ENCODE measurements around the gene FOSB. TPM values are rescaled to one million over a fixed set of nuclear protein-coding genes. Genes with fewer than 3 reads are reported as not detected.

FOSB gene
- total RNA-seq, 5 donors from 2014 or later (not counting 1 experiment from before 2014, with no cell fraction given) = 6.7 to 1,173 (median 10.4) TPM

- WGBS (ENCODE audit: insufficient coverage) = 100% methylated on average over 4 of the region's 8 CpGs
- Histone ChIP-seq H3K36me3 (ENCODE audit: control insufficient read depth in 2 of 2, extremely low read depth in 1 of 2, insufficient read depth in 1 of 2, low read length in 1 of 2) (no peaks in the 10 kb centered on the region), H3K4me1 (ENCODE audit: control insufficient read depth in 1 of 2, extremely low read depth in 1 of 2, insufficient read depth in 2 of 2, low read length in 2 of 2) (peaks cover 15 to 46% of the 10 kb centered on the region in 2 experiments), H3K9me3 (no peaks in the 10 kb centered on the region), H3K4me3 (ENCODE audit: control insufficient read depth in 1 of 2, extremely low read depth in 1 of 2, low read length in 1 of 2) (no peak overlapping the region), H3K27me3 (replicated peaks in 1 of 2; ENCODE audit: control insufficient read depth in 2 of 2, extremely low read depth in 1 of 2, insufficient read depth in 2 of 2, low read length in 1 of 2) (peaks cover 0 to 2% of the 10 kb centered on the region in 2 experiments), H3K27ac (ENCODE audit: low read length) (no peak overlapping the region)
- Mint-ChIP-seq H3K4me1 (peaks cover 32 to 42% (median 34%) of the 10 kb centered on the region in 3 donors), H3K27me3 (no peaks in the 10 kb centered on the region), H3K27ac (peak overlapping the region in 1 of 2 donors; percentile 63), H3K9me3 (no peaks in the 10 kb centered on the region), H3K36me3 (peaks cover 5% of the 10 kb centered on the region), H3K4me3 (peak overlapping the region; percentile 4 to 19 (median 13))
- ChIA-PET CTCF (interaction anchor here in 1 of 2 donors (0.5 to 0.6 kb wide), 2 partner anchors 9 to 37 kb away, joined by 3 read pairs; no protein-coding TSS in a partner anchor), POLR2A (interaction anchor here in 1 of 2 donors (0.6 kb wide), 2 partner anchors 11 to 1723 kb away, joined by 3 read pairs; no protein-coding TSS in a partner anchor)
- DNase-seq = no peak
- ATAC-seq (replicated peaks in 1 of 4) = no peak
Observed at GRCh38 chr19:45500918-45501729, 33.3 kb downstream of the FOSB start.

DNA sequence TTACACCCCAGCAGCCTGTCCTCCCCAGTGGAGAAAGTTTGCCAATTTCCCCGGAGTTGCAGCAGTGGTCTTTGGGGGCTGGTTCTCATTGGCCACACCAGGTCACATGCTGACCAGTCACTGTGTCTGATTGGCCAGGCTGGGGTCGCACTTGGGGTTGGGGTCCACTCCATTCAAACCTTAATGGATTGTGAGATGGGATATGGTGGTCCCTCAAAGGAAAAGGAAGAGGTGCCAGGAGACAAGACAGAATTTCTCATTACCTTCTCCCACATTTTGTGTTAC lies 33.9 kb downstream of the FOSB start:
- no peak overlapping the region for H3K27ac Mint-ChIP-seq
- no CpG with 5 or more reads among the region's 2 CpGs for WGBS (ENCODE audit: insufficient coverage)
- Histone ChIP-seq H3K4me1 (ENCODE audit: control insufficient read depth in 1 of 2, extremely low read depth in 1 of 2, insufficient read depth in 2 of 2, low read length in 2 of 2) (peaks cover 11 to 44% of the 10 kb centered on the region in 2 experiments), H3K27me3 (replicated peaks in 1 of 2; ENCODE audit: control insufficient read depth in 2 of 2, extremely low read depth in 1 of 2, insufficient read depth in 2 of 2, low read length in 1 of 2) (no peaks in the 10 kb centered on the region), H3K27ac (ENCODE audit: low read length) (no peak overlapping the region), H3K4me3 (ENCODE audit: control insufficient read depth in 1 of 2, extremely low read depth in 1 of 2, low read length in 1 of 2) (no peak overlapping the region), H3K9me3 (no peaks in the 10 kb centered on the region), H3K36me3 (ENCODE audit: control insufficient read depth in 2 of 2, extremely low read depth in 1 of 2, insufficient read depth in 1 of 2, low read length in 1 of 2) (no peaks in the 10 kb centered on the region)
- no peak for DNase-seq
- no peak overlapping the region for H3K4me3 Mint-ChIP-seq
- H3K9me3 Mint-ChIP-seq = no peaks in the 10 kb centered on the region
- H3K27me3 Mint-ChIP-seq = no peaks in the 10 kb centered on the region
- ATAC-seq (replicated peaks in 1 of 4) = no peak
- H3K36me3 Mint-ChIP-seq = peaks cover 5% of the 10 kb centered on the region
- CTCF ChIA-PET = no interaction called here
- POLR2A ChIA-PET = interaction anchor here in 1 of 2 donors (0.6 kb wide), 2 partner anchors 12 to 1723 kb away, joined by 3 read pairs; no protein-coding TSS in a partner anchor
- peaks cover 34 to 44% (median 34%) of the 10 kb centered on the region in 3 donors for H3K4me1 Mint-ChIP-seq

GRCh38 chr19:45502111-45502510 lies 34.3 kb downstream of the FOSB start:
- ChIA-PET CTCF (no interaction called here), POLR2A (interaction anchor here in 1 of 2 donors (0.6 kb wide), 2 partner anchors 12 to 1722 kb away, joined by 3 read pairs; no protein-coding TSS in a partner anchor)
- H3K9me3 ChIP-seq = no peaks in the 10 kb centered on the region
- no peak overlapping the region for H3K4me3 ChIP-seq (ENCODE audit: control insufficient read depth in 1 of 2, extremely low read depth in 1 of 2, low read length in 1 of 2)
- H3K4me1 ChIP-seq (ENCODE audit: control insufficient read depth in 1 of 2, extremely low read depth in 1 of 2, insufficient read depth in 2 of 2, low read length in 2 of 2) = peaks cover 11 to 45% of the 10 kb centered on the region in 2 experiments
- no peak overlapping the region for H3K27ac ChIP-seq (ENCODE audit: low read length)
- Mint-ChIP-seq H3K4me3 (no peak overlapping the region), H3K4me1 (peaks cover 30 to 42% (median 32%) of the 10 kb centered on the region in 3 donors), H3K27ac (no peak overlapping the region), H3K27me3 (no peaks in the 10 kb centered on the region), H3K36me3 (peaks cover 5% of the 10 kb centered on the region), H3K9me3 (no peaks in the 10 kb centered on the region)
- no peaks in the 10 kb centered on the region for H3K36me3 ChIP-seq (ENCODE audit: control insufficient read depth in 2 of 2, extremely low read depth in 1 of 2, insufficient read depth in 1 of 2, low read length in 1 of 2)
- WGBS (ENCODE audit: insufficient coverage) = 40% methylated on average over 1 of the region's 5 CpGs
- H3K27me3 ChIP-seq (replicated peaks in 1 of 2; ENCODE audit: control insufficient read depth in 2 of 2, extremely low read depth in 1 of 2, insufficient read depth in 2 of 2, low read length in 1 of 2) = no peaks in the 10 kb centered on the region
- ATAC-seq (replicated peaks in 1 of 4) = no peak
- DNase-seq = no peak

DNA sequence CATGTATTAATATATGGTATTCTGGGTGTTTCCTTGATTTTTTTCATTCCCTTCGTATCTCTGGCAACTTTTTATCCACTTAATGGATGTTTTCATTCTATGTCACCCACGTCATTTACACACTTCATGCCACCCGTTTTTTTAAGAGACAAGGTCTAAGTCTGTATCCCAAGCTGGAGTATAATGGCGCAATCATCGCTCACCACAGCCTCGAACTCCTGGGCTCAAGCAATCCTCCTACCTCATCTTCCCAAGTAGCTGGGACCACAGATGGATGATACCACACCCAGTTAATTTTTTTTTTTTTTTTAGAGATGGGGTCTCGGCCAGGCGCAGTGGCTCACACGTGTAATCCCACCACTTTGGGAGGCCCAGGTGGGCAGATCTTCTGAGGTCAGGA lies 36.1 kb downstream of the FOSB start:
- Histone ChIP-seq H3K36me3 (ENCODE audit: control insufficient read depth in 2 of 2, extremely low read depth in 1 of 2, insufficient read depth in 1 of 2, low read length in 1 of 2) (no peaks in the 10 kb centered on the region), H3K4me1 (ENCODE audit: control insufficient read depth in 1 of 2, extremely low read depth in 1 of 2, insufficient read depth in 2 of 2, low read length in 2 of 2) (peaks cover 5 to 39% of the 10 kb centered on the region in 2 experiments), H3K4me3 (ENCODE audit: control insufficient read depth in 1 of 2, extremely low read depth in 1 of 2, low read length in 1 of 2) (no peak overlapping the region), H3K27me3 (replicated peaks in 1 of 2; ENCODE audit: control insufficient read depth in 2 of 2, extremely low read depth in 1 of 2, insufficient read depth in 2 of 2, low read length in 1 of 2) (no peaks in the 10 kb centered on the region), H3K27ac (ENCODE audit: low read length) (no peak overlapping the region), H3K9me3 (no peaks in the 10 kb centered on the region)
- Mint-ChIP-seq H3K27me3 (no peaks in the 10 kb centered on the region), H3K4me1 (peaks cover 20 to 31% (median 21%) of the 10 kb centered on the region in 3 donors), H3K36me3 (peaks cover 5% of the 10 kb centered on the region), H3K4me3 (no peak overlapping the region), H3K9me3 (no peaks in the 10 kb centered on the region), H3K27ac (no peak overlapping the region)
- ATAC-seq (replicated peaks in 1 of 4) (no peak), DNase-seq (no peak)
- POLR2A ChIA-PET = no interaction called here
- no CpG with 5 or more reads among the region's 9 CpGs for WGBS (ENCODE audit: insufficient coverage)
- CTCF ChIA-PET = no interaction called here

DNA sequence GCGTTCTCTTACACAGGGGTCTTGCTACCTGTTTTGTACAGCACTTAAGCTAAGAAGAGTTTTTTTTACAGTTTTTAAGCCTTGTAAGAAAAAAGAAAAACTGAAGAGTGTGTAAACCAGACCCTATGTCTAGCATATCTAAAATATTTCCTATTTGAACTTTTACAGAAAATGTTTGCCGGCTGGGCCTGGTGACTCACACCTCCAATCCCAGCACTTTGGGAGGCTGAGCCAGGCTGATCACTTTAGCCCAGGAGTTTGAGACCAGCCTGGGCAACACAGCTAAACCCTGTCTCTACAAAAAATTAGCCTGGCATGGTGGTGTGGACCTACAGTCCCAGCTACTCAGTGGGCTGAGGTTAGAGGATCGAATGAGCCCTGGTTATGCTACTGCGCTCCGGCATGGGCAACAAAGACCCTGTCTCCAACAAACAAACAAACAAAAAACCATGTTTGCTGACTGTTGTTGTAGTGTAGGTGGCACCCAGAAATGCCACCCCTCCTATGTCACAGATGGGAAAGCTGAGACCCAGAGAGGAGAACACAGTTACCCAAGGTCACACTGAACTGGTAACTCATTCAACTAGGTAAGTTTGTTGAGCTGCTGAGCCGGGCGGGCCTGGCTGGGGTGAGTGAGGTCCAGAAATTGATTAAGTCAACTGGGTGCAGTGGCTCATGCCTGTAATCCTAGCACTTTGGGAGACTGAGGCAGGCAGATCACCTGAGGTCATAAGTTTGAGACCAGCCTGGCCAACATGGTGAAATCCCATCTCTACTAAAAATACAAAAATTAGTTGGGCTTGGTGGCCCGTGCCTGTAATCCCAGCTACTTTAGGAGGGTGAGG lies 37.6 kb downstream of the FOSB start:
- ATAC-seq (replicated peaks in 1 of 4) (no peak), DNase-seq (no peak)
- Mint-ChIP-seq H3K36me3 (peaks cover 5% of the 10 kb centered on the region), H3K27me3 (no peaks in the 10 kb centered on the region), H3K4me3 (peak overlapping the region; percentile 71 to 90 (median 88)), H3K27ac (peak overlapping the region; percentile 80 to 82), H3K9me3 (no peaks in the 10 kb centered on the region), H3K4me1 (peaks cover 27 to 37% (median 27%) of the 10 kb centered on the region in 3 donors)
- H3K27ac ChIP-seq (ENCODE audit: low read length) = peak overlapping the region; percentile 95
- CTCF ChIA-PET = interaction anchor here (0.6 to 0.7 kb wide), 2 partner anchors 77 to 277 kb away, joined by 3 to 6 read pairs; partner anchors contain the start of gene DMPK (in 1 of the 2)
- no peaks in the 10 kb centered on the region for H3K27me3 ChIP-seq (replicated peaks in 1 of 2; ENCODE audit: control insufficient read depth in 2 of 2, extremely low read depth in 1 of 2, insufficient read depth in 2 of 2, low read length in 1 of 2)
- no peaks in the 10 kb centered on the region for H3K36me3 ChIP-seq (ENCODE audit: control insufficient read depth in 2 of 2, extremely low read depth in 1 of 2, insufficient read depth in 1 of 2, low read length in 1 of 2)
- H3K9me3 ChIP-seq = no peaks in the 10 kb centered on the region
- H3K4me1 ChIP-seq (ENCODE audit: control insufficient read depth in 1 of 2, extremely low read depth in 1 of 2, insufficient read depth in 2 of 2, low read length in 2 of 2) = peaks cover 12 to 44% of the 10 kb centered on the region in 2 experiments
- POLR2A ChIA-PET = interaction anchor here in 1 of 2 donors (0.7 kb wide), 1 partner anchor 9 kb away, joined by 3 read pairs; no protein-coding TSS in a partner anchor
- WGBS (ENCODE audit: insufficient coverage) = 93% methylated on average over 2 of the region's 8 CpGs
- H3K4me3 ChIP-seq (ENCODE audit: control insufficient read depth in 1 of 2, extremely low read depth in 1 of 2, low read length in 1 of 2) = no peak overlapping the region

DNA sequence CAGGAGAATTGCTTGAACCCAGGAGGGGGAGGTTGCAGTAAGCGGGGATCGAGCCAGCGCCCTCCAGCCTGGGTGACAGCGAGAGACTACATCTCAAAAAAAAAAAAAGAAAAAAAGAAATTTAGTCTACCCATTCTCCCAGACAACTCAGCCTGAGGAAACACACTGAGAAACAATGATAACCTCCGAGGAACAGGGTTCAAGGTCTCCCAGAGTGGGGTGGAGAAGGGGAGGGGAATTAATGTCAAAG lies 38.1 kb downstream of the FOSB start:
- no CpG with 5 or more reads among the region's 5 CpGs for WGBS (ENCODE audit: insufficient coverage)
- Mint-ChIP-seq H3K4me1 (peaks cover 29 to 40% (median 32%) of the 10 kb centered on the region in 3 donors), H3K27ac (peak overlapping the region; percentile 80 to 82), H3K36me3 (peaks cover 5% of the 10 kb centered on the region), H3K27me3 (no peaks in the 10 kb centered on the region), H3K9me3 (no peaks in the 10 kb centered on the region), H3K4me3 (peak overlapping the region; percentile 88 to 91 (median 90))
- Histone ChIP-seq H3K4me1 (ENCODE audit: control insufficient read depth in 1 of 2, extremely low read depth in 1 of 2, insufficient read depth in 2 of 2, low read length in 2 of 2) (peaks cover 12 to 48% of the 10 kb centered on the region in 2 experiments), H3K4me3 (ENCODE audit: control insufficient read depth in 1 of 2, extremely low read depth in 1 of 2, low read length in 1 of 2) (peak overlapping the region; percentile 75 to 84), H3K9me3 (no peaks in the 10 kb centered on the region), H3K27me3 (replicated peaks in 1 of 2; ENCODE audit: control insufficient read depth in 2 of 2, extremely low read depth in 1 of 2, insufficient read depth in 2 of 2, low read length in 1 of 2) (no peaks in the 10 kb centered on the region), H3K27ac (ENCODE audit: low read length) (peak overlapping the region; percentile 95), H3K36me3 (ENCODE audit: control insufficient read depth in 2 of 2, extremely low read depth in 1 of 2, insufficient read depth in 1 of 2, low read length in 1 of 2) (no peaks in the 10 kb centered on the region)
- no peak for DNase-seq
- no peak for ATAC-seq (replicated peaks in 1 of 4)
- CTCF ChIA-PET = no interaction called here
- POLR2A ChIA-PET = interaction anchor here in 1 of 2 donors (0.7 kb wide), 1 partner anchor 10 kb away, joined by 3 read pairs; no protein-coding TSS in a partner anchor

Measured in T-cell (primary cell).